H1 (cell line): ENCODE results near the gene OPCML.

Experiments
- BACH1 ChIP-seq: IDR thresholded peaks from 2 replicates; pipeline ENCODE4 v1.6.1; 2012; ENCODE audit warnings: low read length, improper control_type of control experiment
- CHD2 ChIP-seq: IDR thresholded peaks from 2 replicates; pipeline ENCODE4 v1.6.1; 2012; ENCODE audit warnings: low read length, improper control_type of control experiment
- KDM5A ChIP-seq: fragments of 200-600 bp; IDR thresholded peaks from 2 replicates; pipeline ENCODE4 v1.7.1; 2012; ENCODE audit warnings: mild to moderate bottlenecking, low read length, inconsistent platforms, mixed read lengths
- POLR2A ChIP-seq, 2 experiments: IDR thresholded peaks; 1 replicate in 1 of 2; 2 replicates in 1 of 2; pipeline ENCODE4 v1.6.1; 2011; ENCODE audit warnings: low read depth in 2 of 2, low read length in 2 of 2, mild to moderate bottlenecking in 2 of 2; ENCODE audit errors: control extremely low read depth in 1 of 2
- RFX5 ChIP-seq: IDR thresholded peaks from 2 replicates; pipeline ENCODE4 v1.6.1; 2011; ENCODE audit warnings: low read depth, low read length, improper control_type of control experiment, borderline replicate concordance
- SP1 ChIP-seq: IDR thresholded peaks from 2 replicates; pipeline ENCODE4 v1.6.1; 2011; ENCODE audit warnings: low read depth, low read length
- USF2 ChIP-seq: IDR thresholded peaks from 2 replicates; pipeline ENCODE4 v1.6.1; 2011; ENCODE audit warnings: low read length, improper control_type of control experiment
- TF ChIP-seq, protein P1 (sequence below), 3 experiments: IDR thresholded peaks; 1 replicate in 2 of 3; 2 replicates in 1 of 3; pipeline versions ENCODE4 v1.5.1 to v1.6.1; 2011; ENCODE audit warnings: low read length in 3 of 3, mild to moderate bottlenecking in 3 of 3, inconsistent platforms in 2 of 3, low read depth in 1 of 3, moderate library complexity in 1 of 3; ENCODE audit not compliant: insufficient read depth in 1 of 3; ENCODE audit errors: control extremely low read depth in 1 of 3

DNA sequence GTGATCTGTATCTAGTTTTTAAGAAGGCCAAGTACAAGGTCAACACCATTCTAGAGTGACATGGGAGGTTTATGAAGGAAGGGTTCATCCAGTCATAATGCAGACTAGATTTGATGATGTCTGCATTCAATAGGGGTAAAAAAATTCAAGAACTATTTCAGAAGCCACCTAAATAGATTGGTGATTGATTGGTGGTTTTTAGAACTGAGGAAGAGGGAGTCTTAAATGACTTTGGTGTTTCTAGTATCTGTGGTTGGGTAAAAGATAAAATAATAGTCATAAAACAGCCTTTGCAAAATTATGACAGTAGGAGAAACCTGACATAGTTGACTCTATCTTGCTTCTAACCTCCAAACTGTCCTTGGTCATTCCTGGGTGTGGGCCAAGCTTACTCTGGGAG lies 114.1 kb downstream of the OPCML start:
- TF ChIP-seq, protein P1, sequence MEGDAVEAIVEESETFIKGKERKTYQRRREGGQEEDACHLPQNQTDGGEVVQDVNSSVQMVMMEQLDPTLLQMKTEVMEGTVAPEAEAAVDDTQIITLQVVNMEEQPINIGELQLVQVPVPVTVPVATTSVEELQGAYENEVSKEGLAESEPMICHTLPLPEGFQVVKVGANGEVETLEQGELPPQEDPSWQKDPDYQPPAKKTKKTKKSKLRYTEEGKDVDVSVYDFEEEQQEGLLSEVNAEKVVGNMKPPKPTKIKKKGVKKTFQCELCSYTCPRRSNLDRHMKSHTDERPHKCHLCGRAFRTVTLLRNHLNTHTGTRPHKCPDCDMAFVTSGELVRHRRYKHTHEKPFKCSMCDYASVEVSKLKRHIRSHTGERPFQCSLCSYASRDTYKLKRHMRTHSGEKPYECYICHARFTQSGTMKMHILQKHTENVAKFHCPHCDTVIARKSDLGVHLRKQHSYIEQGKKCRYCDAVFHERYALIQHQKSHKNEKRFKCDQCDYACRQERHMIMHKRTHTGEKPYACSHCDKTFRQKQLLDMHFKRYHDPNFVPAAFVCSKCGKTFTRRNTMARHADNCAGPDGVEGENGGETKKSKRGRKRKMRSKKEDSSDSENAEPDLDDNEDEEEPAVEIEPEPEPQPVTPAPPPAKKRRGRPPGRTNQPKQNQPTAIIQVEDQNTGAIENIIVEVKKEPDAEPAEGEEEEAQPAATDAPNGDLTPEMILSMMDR (IDR thresholded peaks at IDR 0.05; ENCODE audit: control extremely low read depth in 1 of 3, insufficient read depth in 1 of 3, low read depth in 1 of 3, low read length in 3 of 3), result no peak
- no peak for TF ChIP-seq KDM5A
- TF ChIP-seq CHD2, result no peak
- TF ChIP-seq BACH1, result no peak
- no peak for TF ChIP-seq POLR2A (IDR thresholded peaks at IDR 0.05; ENCODE audit: control extremely low read depth in 1 of 2, low read depth in 2 of 2, low read length in 2 of 2)
- TF ChIP-seq USF2, result no peak
- TF ChIP-seq SP1, result no peak
- no peak for TF ChIP-seq RFX5
